ENCODE data around the gene KDM4C.
"Not testable (repeated sequence)": the region's sequence is repeated elsewhere in the genome, so short reads cannot be mapped to it uniquely, and the experiment has no call there.

KDM4C gene

DNA sequence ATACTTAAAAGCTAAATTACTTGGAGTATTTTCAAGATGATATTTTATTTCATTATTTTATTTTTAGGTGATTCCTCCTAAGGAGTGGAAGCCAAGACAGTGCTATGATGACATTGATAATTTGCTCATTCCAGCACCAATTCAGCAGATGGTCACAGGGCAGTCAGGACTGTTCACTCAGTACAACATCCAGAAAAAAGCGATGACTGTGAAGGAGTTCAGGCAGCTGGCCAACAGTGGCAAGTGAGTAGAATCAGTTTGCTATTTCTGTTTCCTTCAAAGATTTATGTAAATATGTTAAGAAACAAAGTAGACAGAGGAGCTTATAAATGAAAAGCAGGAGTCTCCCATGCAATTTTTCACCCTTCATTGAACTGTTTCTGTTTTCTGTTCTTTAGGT lies 47.8 kb downstream of the KDM4C start:
- H3K4me3 ChIP-seq (ENCODE audit: low read depth, low read length) = no peak overlapping the region
- no peak for DNase-seq (ENCODE audit: low read depth)
- TF ChIP-seq, protein P1, sequence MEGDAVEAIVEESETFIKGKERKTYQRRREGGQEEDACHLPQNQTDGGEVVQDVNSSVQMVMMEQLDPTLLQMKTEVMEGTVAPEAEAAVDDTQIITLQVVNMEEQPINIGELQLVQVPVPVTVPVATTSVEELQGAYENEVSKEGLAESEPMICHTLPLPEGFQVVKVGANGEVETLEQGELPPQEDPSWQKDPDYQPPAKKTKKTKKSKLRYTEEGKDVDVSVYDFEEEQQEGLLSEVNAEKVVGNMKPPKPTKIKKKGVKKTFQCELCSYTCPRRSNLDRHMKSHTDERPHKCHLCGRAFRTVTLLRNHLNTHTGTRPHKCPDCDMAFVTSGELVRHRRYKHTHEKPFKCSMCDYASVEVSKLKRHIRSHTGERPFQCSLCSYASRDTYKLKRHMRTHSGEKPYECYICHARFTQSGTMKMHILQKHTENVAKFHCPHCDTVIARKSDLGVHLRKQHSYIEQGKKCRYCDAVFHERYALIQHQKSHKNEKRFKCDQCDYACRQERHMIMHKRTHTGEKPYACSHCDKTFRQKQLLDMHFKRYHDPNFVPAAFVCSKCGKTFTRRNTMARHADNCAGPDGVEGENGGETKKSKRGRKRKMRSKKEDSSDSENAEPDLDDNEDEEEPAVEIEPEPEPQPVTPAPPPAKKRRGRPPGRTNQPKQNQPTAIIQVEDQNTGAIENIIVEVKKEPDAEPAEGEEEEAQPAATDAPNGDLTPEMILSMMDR (IDR thresholded peaks at IDR 0.05; ENCODE audit: insufficient read depth, low read depth, low read length, missing control alignments) = no peak

DNA sequence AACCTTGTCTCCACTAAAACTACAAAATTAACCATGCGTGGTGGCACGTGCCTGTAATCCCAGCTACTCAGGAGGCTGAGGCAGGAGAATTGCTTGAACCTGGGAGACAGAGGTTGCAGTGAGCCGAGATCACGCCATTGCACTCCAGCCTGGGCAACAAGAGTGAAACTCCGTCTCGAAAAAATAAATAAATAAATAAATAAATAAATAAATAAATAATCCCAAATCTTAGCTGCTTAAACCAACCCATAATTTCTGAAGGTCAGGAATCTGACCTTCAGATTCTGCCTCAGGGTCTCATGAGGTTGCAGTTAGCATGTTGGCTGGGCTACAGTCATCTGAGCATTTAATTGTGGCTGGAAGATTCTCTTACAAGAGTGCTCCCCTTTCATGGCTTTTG lies 48.5 kb downstream of the KDM4C start:
- H3K4me3 ChIP-seq (ENCODE audit: low read depth, low read length); DNase-seq (ENCODE audit: low read depth): not testable (repeated sequence)

DNA sequence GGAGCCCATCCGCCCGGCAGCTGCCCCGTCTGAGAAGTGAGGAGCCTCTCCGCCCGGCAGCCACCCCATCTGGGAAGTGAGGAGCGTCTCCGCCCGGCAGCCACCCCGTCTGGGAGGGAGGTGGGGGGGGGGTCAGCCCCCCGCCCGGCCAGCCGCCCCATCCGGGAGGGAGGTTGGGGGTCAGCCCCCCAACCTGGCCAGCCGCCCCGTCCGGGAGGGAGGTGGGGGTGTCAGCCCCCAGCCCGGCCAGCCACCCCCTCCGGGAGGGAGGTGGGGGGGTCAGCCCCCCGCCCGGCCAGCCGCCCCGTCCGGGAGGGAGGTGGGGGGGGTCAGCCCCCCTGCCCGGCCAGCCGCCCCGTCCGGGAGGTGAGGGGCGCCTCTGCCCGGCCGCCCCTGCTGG lies 49.9 kb downstream of the KDM4C start:
- not testable (repeated sequence) for DNase-seq (ENCODE audit: low read depth); H3K4me3 ChIP-seq (ENCODE audit: low read depth, low read length)

DNA sequence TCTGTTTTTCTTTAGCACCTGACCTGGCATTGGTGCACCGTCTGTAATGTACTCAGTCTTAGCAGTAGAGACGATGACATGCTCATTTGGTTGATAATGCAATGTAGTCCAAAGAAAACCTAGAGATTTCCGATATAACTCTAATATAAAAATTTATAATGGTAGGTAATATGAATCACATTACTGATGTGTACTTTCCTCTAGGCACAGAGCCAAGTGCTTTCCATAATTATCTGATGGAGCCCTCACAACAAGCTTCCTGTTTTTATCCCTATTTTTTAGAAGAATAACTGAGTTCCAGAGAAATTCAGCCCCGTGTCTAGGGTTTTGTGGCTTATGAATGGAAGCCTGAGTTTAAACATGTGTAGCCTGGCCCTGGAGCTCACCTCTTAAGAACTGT lies 53.7 kb downstream of the KDM4C start:
- H3K4me3 ChIP-seq (ENCODE audit: low read depth, low read length) = no peak overlapping the region
- TF ChIP-seq, protein P1 (IDR thresholded peaks at IDR 0.05; ENCODE audit: insufficient read depth, low read depth, low read length, missing control alignments) = no peak
- DNase-seq (ENCODE audit: low read depth) = no peak

DNA sequence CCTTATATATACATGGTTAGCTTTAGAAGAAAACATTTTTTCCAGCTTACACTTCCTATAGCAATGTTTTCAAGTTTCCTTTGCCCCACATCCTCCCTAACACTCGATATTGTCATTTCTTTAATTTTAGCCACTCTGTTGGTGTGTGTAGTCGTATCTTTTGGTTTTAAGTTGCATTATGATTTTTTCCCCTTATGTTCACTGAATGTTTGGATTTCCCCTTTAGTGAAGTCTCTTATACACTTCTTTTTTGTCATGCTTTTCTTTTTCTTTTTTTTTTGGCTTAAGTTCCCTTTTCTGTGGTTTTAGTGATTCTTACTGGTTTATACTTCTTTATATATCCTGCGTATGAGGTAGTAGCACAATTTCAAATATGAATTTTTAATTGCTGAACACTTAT lies 58.8 kb downstream of the KDM4C start:
- H3K4me3 ChIP-seq (ENCODE audit: low read depth, low read length) = no peak overlapping the region
- TF ChIP-seq, protein P1 (IDR thresholded peaks at IDR 0.05; ENCODE audit: insufficient read depth, low read depth, low read length, missing control alignments) = no peak
- no peak for DNase-seq (ENCODE audit: low read depth)

DNA sequence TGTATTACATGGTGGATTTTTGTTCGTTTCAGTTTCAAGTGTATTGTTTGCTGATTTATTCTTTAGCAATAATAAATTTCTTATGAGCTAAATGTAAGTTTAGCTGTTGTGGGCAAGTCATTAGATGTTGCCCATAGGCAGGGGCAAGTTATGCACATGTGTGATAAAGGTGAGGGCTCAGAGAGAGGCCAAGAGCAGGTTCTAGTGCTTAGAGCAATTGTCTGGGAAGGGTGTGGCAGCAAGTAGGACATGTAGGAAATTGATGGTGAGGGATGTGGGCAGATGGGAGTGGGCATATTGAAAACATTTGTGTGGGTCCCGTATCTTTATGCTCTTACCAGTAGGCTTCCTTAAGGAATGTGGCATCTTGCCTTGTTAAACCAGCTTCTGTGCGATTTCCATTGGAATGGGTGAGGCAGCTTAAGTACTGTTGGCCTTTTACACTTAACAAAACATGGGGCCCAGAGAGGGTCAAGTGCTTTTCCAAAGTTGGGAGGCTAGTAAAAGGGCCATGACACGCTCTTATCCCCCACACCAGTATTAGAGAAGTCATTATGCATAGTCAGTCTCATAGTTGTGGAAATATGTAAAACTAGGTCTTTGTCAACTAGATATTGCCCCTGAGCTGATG lies 60.6 kb downstream of the KDM4C start:
- DNase-seq (ENCODE audit: low read depth) = no peak
- no peak overlapping the region for H3K4me3 ChIP-seq (ENCODE audit: low read depth, low read length)
- TF ChIP-seq, protein P1 (IDR thresholded peaks at IDR 0.05; ENCODE audit: insufficient read depth, low read depth, low read length, missing control alignments) = no peak

DNA sequence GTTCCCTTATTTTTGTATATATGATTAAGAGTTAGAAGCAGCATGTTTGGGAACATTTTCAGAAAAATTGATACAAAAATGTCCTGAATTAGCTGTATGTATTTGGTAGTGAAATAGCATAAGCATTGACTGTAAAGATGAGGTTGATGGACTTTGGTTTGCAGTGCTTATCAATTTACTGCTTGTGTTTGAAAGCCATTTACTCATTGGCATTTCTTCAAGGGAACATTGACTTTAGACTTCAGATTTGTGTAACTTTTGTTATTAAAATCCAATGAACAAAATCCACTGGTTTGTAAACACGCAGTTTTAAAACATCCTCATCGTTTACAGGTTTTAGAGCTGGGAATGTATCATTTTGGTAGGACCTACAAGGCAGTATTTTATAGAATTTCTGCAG lies 61.3 kb downstream of the KDM4C start:
- TF ChIP-seq, protein P1 (IDR thresholded peaks at IDR 0.05; ENCODE audit: insufficient read depth, low read depth, low read length, missing control alignments) = no peak
- no peak overlapping the region for H3K4me3 ChIP-seq (ENCODE audit: low read depth, low read length)
- DNase-seq (ENCODE audit: low read depth) = no peak

DNA sequence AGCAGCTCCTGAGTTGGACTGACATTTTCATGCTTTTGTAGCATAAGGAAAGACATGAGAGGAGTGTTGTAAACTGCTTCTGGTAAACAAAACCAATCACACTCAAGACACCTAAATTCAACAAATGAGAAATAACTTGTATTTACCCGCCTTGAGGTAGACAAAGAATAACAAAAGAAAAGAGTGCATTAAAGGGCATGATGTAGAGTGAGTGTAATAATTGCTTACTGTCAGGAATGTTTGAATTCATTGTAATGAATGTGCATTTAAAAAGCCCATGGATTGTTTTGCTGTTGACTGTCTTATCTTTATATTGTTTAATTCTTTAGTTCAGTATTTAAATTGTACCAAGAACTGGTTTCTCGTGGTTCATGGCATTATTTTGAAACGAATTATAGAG lies 61.8 kb downstream of the KDM4C start:
- H3K4me3 ChIP-seq (ENCODE audit: low read depth, low read length) = no peak overlapping the region
- DNase-seq (ENCODE audit: low read depth) = no peak
- TF ChIP-seq, protein P1 (IDR thresholded peaks at IDR 0.05; ENCODE audit: insufficient read depth, low read depth, low read length, missing control alignments) = no peak
